WERI-Rb-1 (cell line): ENCODE measurements around the gene DAAM2.

ENCODE experiments used
- DNase-seq: peaks from one replicate; pipeline ENCODE4 v3.0.0-alpha.2; 2020
- H3K27ac ChIP-seq: fragments of 250-450 bp; sonication (Bioruptor Pico); 2 replicates; pipeline ENCODE4 v1.5.1; 2020; ENCODE audit warnings: mild to moderate bottlenecking, moderate library complexity
- H3K27me3 ChIP-seq: fragments of 250-450 bp; sonication (Bioruptor Pico); 2 replicates; pipeline ENCODE4 v1.5.1; 2021; ENCODE audit warnings: mild to moderate bottlenecking, low read depth, moderate library complexity; ENCODE audit not compliant: insufficient read depth, severe bottlenecking
- H3K36me3 ChIP-seq: fragments of 250-450 bp; sonication (Bioruptor Pico); 2 replicates; pipeline ENCODE4 v1.5.1; 2020; ENCODE audit warnings: mild to moderate bottlenecking, moderate library complexity
- H3K4me3 ChIP-seq: 2 replicates; pipeline ENCODE4 v1.5.1; 2011; ENCODE audit warnings: low read depth, mild to moderate bottlenecking, control low read depth, low read length
- H3K9me3 ChIP-seq: fragments of 250-450 bp; sonication (Bioruptor Pico); 2 replicates; pipeline ENCODE4 v1.5.1; 2021; ENCODE audit warnings: mild to moderate bottlenecking, moderate library complexity; ENCODE audit not compliant: severe bottlenecking
- TF ChIP-seq, protein P1 (sequence below): IDR thresholded peaks from 2 replicates; pipeline ENCODE4 v1.5.1; 2011; ENCODE audit warnings: low read depth, mild to moderate bottlenecking, control low read depth, inconsistent platforms, low read length

Gene DAAM2

DNA sequence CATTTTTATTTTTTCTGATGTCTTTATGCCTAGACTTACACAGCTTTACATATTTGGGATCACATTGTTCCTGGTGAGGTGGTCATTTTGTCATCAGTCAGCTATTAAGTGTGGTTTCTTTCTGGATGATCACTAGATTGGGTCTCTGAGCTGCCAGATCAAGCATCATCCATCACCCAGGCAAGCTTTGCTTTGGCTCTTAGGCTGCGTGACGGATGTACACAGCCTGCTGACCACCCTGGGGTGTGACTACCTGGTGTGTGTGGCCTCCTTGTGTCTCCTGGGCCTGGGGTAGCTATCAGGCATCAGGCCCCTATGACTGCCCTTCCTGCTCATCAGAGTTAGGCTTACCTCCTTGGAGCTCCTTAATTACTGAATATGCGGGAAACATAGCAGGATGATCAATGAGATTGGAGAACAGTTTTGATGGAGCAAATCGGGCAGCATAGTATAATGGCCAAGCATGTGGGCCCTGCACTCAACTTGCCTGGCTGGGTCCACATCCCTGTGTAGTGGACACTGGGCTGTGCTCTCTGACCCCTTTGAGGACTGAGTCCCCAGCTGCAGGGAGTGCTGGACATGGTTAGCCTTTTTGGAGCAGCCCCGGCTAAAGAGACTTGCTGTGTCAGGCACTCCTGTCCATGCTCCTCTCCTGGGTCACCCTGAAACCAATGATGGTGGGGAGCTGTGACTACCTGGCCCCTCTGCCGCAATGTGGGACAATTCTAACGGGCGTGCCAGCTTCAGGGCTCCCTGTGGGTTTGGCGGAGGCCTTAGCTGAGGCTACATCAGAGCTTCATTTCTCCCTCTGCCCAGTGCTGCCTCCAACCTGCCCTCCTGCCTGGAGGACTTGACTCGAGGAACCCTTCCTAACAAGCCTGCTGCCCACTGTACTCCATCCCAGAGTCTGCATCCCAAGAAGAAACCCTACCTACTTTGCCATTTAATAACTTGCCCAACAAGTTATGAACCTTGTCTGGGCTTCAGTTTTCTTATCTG, 8.2 kb downstream of the DAAM2 start:
- Histone ChIP-seq H3K27me3 (no peaks in the 10 kb centered on the region), H3K27ac (no peak overlapping the region), H3K9me3 (no peaks in the 10 kb centered on the region), H3K4me3 (no peak overlapping the region), H3K36me3 (no peaks in the 10 kb centered on the region)
- TF ChIP-seq, protein P1, sequence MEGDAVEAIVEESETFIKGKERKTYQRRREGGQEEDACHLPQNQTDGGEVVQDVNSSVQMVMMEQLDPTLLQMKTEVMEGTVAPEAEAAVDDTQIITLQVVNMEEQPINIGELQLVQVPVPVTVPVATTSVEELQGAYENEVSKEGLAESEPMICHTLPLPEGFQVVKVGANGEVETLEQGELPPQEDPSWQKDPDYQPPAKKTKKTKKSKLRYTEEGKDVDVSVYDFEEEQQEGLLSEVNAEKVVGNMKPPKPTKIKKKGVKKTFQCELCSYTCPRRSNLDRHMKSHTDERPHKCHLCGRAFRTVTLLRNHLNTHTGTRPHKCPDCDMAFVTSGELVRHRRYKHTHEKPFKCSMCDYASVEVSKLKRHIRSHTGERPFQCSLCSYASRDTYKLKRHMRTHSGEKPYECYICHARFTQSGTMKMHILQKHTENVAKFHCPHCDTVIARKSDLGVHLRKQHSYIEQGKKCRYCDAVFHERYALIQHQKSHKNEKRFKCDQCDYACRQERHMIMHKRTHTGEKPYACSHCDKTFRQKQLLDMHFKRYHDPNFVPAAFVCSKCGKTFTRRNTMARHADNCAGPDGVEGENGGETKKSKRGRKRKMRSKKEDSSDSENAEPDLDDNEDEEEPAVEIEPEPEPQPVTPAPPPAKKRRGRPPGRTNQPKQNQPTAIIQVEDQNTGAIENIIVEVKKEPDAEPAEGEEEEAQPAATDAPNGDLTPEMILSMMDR = no peak
- no peak for DNase-seq

DNA sequence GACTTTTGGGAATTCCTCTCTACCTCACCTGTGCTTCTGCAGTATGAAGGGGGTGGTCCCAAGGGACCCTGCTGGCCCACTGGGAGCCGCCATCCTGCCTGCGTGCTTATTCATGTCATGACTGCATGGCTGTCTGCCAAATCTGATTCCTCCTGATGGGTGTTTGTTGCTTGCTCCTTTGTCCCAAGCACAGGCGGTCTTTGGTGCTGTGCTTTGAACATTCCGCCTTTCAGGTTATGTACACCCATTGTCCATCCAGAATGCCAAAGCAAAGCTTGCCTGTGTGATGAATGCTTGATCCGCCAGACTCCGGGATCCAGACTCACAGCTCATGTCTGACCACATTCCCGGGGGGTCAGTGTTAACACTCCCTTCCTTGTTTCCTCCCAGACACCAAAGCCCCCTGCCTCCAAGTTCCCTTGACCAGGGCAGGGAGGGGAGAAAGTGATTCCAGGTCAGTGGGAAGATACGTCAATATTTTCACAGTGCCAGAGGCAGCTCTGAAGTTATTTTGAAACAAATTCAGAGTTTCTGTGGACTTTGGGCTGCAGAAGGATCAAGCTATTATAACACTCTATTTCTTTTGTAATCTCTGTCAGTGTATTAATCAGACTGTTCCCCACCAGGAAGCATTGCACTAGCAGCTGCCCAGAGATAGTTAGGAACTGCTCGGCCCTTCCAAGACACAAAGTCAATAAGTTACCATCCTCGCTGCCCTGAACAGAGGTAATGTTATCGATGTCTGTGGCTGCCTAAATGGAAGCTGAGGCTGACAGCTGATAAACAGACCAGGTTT, 9.5 kb downstream of the DAAM2 start:
- no peaks in the 10 kb centered on the region for H3K27me3 ChIP-seq

DNA sequence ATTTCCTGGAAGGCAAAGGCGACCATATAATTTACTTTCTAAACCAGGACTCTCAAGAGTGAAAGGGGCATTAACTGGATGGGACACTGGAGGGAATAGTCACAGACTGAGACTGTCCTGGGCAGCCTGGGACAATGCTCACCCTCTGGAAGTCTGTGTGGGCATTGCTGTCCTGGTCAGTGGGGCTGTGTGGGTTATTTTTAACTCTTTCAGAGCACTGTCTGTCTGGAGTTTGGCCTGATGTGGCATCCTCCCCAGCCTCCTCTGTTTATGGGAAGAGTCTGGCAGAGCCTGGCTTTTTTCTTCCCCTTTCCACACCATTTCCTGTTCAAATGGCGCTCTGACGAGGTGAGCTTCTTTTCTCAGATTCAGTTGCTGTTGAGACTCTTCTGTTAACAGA, 11.7 kb downstream of the DAAM2 start:
- H3K36me3 ChIP-seq = no peaks in the 10 kb centered on the region
- TF ChIP-seq, protein P1 = no peak
- H3K27ac ChIP-seq = no peak overlapping the region
- no peak for DNase-seq
- H3K4me3 ChIP-seq = no peak overlapping the region
- no peaks in the 10 kb centered on the region for H3K9me3 ChIP-seq
- no peaks in the 10 kb centered on the region for H3K27me3 ChIP-seq

More for the DNA sequence above, 9.5 kb downstream of the DAAM2 start:
- no peaks in the 10 kb centered on the region for H3K36me3 ChIP-seq
- no peaks in the 10 kb centered on the region for H3K9me3 ChIP-seq
- DNase-seq = no peak
- TF ChIP-seq, protein P1 = no peak
- H3K27ac ChIP-seq = no peak overlapping the region
- H3K4me3 ChIP-seq = no peak overlapping the region

DNA sequence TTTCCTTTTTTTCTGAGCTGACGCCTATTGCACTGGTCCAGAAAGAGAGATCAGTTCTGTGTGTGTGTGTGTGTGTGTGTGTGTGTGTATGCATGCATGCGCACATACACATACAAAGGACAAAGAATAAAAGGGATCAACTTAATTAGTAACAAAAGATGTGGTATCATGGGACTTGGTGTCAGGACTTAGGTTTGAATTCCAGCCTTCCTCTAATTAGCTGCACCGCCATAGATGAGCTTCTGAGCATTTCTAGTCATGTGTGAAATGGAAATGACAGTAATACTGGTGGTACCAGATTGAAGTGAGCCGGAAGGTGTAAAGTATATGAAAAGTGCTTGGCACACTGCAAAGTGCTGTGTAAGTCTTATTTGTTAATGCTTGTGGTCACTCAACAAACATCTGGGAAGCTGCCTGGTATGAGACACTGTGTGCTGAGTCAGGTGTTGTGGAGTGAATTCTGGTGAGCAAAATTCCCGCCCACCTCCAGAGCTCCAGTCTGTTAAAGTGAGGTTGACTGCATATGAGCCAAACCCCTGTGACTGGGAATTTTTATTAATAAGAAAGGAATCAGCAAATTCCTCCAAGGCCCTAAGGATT, 12.4 kb downstream of the DAAM2 start:
- no peaks in the 10 kb centered on the region for H3K36me3 ChIP-seq
- no peak overlapping the region for H3K27ac ChIP-seq
- H3K4me3 ChIP-seq = no peak overlapping the region
- no peak for DNase-seq
- TF ChIP-seq, protein P1 = no peak
- H3K27me3 ChIP-seq = no peaks in the 10 kb centered on the region
- H3K9me3 ChIP-seq = no peaks in the 10 kb centered on the region

DNA sequence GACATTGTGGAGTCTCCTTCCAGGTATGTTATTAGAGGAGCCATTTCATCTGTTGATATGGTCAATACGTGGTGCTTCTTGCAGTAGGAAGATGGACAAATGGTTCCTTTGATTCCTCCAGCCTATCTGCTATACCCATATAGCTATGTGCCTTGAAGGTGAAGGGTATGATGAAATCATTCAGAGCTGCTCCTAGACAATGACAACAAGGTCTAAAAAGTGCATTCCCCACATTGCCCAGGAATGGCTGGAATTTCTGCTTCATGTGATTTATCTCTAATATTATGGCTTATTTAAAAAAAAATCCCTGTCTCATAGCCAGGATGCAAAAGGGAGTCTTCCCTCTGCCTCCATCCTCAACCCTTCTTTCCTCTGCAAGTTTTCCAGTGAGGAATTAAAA, 14.1 kb downstream of the DAAM2 start:
- TF ChIP-seq, protein P1 = no peak
- Histone ChIP-seq H3K27ac (no peak overlapping the region), H3K27me3 (no peaks in the 10 kb centered on the region), H3K36me3 (no peaks in the 10 kb centered on the region), H3K9me3 (no peaks in the 10 kb centered on the region), H3K4me3 (no peak overlapping the region)
- DNase-seq = no peak
